Natural killer cell (primary cell): ENCODE results near the gene QSOX1. TPM values are rescaled to one million over a fixed set of nuclear protein-coding genes. Genes with fewer than 3 reads are reported as not detected.

Experiments
- ATAC-seq, 3 donors: fragments of 150-1000 bp in 2 of 3; fragments of 200-7000 bp in 1 of 3; cut with Tn5 transposase; 1 replicate in 1 of 3; 2 replicates in 2 of 3; pipeline ENCODE4 v1.10.0; 2021; ENCODE audit warnings: mild to moderate bottlenecking in 2 of 3, moderate library complexity in 2 of 3
- DNase-seq, 2 donors: peaks; one replicate each; pipeline versions ENCODE4 v3.0.0 to v3.0.0-alpha.2; 2013 to 2021; ENCODE audit warnings: mixed read lengths in 1 of 2
- H3K27ac ChIP-seq: one replicate; pipeline ENCODE4 v1.5.1; 2013; ENCODE audit warnings: mild to moderate bottlenecking, low read length
- H3K27me3 ChIP-seq: one replicate; pipeline ENCODE4 v1.6.1; 2013; ENCODE audit warnings: low read length; ENCODE audit not compliant: control insufficient read depth, insufficient read depth
- H3K36me3 ChIP-seq: one replicate; pipeline ENCODE4 v1.6.1; 2013; ENCODE audit warnings: low read length; ENCODE audit not compliant: control insufficient read depth, insufficient read depth
- H3K4me1 ChIP-seq: one replicate; pipeline ENCODE4 v1.6.1; 2013; ENCODE audit warnings: low read length; ENCODE audit not compliant: control insufficient read depth, insufficient read depth
- H3K4me3 ChIP-seq: one replicate; pipeline ENCODE4 v1.5.1; 2013; ENCODE audit warnings: low read length
- H3K9me3 ChIP-seq: one replicate; pipeline ENCODE4 v1.6.1; 2013; ENCODE audit warnings: low read length; ENCODE audit not compliant: control insufficient read depth, insufficient read depth
- H3K27ac Mint-ChIP-seq, 2 donors: one replicate each; pipeline ENCODE4 v1.8.0; 2022; ENCODE audit warnings: mild to moderate bottlenecking in 2 of 2, mixed read lengths in 2 of 2, moderate library complexity in 1 of 2
- H3K27me3 Mint-ChIP-seq, 2 donors: one replicate each; pipeline ENCODE4 v1.8.0; 2022; ENCODE audit warnings: low read depth in 2 of 2, mixed read lengths in 2 of 2
- H3K36me3 Mint-ChIP-seq: one replicate; pipeline ENCODE4 v1.8.0; 2022; ENCODE audit warnings: mixed read lengths
- H3K4me1 Mint-ChIP-seq, 2 donors: one replicate each; pipeline ENCODE4 v1.8.0; 2022; ENCODE audit warnings: mixed read lengths in 2 of 2
- H3K4me3 Mint-ChIP-seq: one replicate; pipeline ENCODE4 v1.8.0; 2022; ENCODE audit warnings: mild to moderate bottlenecking, moderate library complexity, mixed read lengths
- H3K9me3 Mint-ChIP-seq, 2 donors: one replicate each; pipeline ENCODE4 v1.8.0; 2022; ENCODE audit warnings: mixed read lengths in 2 of 2
- WGBS: methylation state at CpG from one replicate; pipeline ENCODE4 v1.1.7; 2013; ENCODE audit warnings: missing lambda C conversion rate; ENCODE audit not compliant: insufficient coverage; 5-methylcytosine and 5-hydroxymethylcytosine counted together
- intact Hi-C: fragments of 100-400 bp; cut with micrococcal nuclease; formaldehyde crosslinking; loops from one replicate; pipeline ENCODE4 v1.14.2; 2022
- total RNA-seq, 4 donors: library from RNA; stranded (reverse); fragments of 120-200 nt in 1 of 4; gene quantifications; one replicate each; pipeline versions ENCODE4 v1.2.3 to v1.2.4, GENCODE V29; 2013 to 2022
- TF ChIP-seq, protein P1 (sequence below): fragments of 200-600 bp; IDR thresholded peaks from one replicate; pipeline ENCODE4 v1.8.0; 2022; ENCODE audit warnings: antibody characterized with exemption

The QSOX1 gene
- total RNA-seq, 3 donors from 2014 or later (not counting 1 experiment from before 2014, with no cell fraction given) = 31.0 to 42.7 (median 38.2) TPM

DNA sequence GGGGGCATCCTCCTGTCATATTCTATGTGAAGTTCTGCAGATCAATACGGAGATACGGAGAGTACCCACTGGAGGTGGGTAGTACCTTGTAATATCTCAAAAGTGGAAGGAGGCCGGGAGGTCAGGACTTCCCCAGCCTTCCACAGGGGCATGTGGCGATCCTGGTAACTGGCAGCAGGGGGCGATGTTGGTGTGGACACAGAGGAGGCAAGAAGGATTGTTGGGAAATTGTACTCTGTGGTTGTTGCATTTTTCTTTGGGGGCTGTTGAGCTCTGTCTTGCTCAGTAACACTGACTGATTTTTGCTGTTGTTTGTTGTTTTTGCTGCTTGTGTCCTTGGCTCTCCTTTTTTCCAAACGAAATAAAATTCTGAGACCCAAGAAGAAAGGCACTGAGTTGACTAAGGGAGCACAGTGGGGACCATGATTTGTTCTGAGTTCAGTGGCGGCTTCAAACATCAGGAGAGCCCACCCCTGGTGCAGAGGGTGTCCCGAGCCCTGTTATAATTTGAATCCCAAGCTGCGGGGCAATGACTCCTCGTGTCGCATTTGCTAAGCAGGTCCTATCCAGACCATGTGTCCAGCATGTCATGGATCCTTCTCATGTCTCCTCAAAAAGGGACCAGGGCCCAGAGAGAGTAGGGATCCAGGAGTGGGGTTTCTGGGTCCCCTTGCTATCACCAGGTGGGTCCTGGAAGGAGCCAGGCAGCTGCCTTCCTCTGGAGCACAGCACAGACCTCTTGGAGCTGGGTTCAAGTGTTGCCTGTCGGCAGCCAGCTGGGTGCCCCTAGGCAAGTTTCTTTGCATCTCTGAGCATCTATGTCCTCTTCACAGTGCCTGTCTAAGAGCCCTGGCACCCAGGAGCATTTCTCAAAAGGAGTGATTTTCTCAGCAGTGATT is 98.2 kb downstream of the QSOX1 start:
- intact Hi-C loops = loop anchor here (1.0 kb wide), 1 partner anchor 225 kb away; no protein-coding TSS in a partner anchor
- 61% methylated on average over 12 of the region's 12 CpGs for WGBS
- Mint-ChIP-seq H3K27ac (no peak overlapping the region), H3K4me1 (peaks cover 0 to 6% of the 10 kb centered on the region in 2 donors), H3K36me3 (no peaks in the 10 kb centered on the region), H3K27me3 (peaks cover 7 to 30% of the 10 kb centered on the region in 2 donors), H3K9me3 (no peaks in the 10 kb centered on the region), H3K4me3 (no peak overlapping the region)
- DNase-seq = peak; percentile 55 to 76
- peaks cover 2% of the 10 kb centered on the region for H3K27me3 ChIP-seq
- TF ChIP-seq, protein P1, sequence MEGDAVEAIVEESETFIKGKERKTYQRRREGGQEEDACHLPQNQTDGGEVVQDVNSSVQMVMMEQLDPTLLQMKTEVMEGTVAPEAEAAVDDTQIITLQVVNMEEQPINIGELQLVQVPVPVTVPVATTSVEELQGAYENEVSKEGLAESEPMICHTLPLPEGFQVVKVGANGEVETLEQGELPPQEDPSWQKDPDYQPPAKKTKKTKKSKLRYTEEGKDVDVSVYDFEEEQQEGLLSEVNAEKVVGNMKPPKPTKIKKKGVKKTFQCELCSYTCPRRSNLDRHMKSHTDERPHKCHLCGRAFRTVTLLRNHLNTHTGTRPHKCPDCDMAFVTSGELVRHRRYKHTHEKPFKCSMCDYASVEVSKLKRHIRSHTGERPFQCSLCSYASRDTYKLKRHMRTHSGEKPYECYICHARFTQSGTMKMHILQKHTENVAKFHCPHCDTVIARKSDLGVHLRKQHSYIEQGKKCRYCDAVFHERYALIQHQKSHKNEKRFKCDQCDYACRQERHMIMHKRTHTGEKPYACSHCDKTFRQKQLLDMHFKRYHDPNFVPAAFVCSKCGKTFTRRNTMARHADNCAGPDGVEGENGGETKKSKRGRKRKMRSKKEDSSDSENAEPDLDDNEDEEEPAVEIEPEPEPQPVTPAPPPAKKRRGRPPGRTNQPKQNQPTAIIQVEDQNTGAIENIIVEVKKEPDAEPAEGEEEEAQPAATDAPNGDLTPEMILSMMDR = peak; percentile 70
- no peaks in the 10 kb centered on the region for H3K9me3 ChIP-seq
- peak; percentile 70 to 84 (median 70) for ATAC-seq
- H3K36me3 ChIP-seq = no peaks in the 10 kb centered on the region
- H3K4me1 ChIP-seq = peaks cover 7% of the 10 kb centered on the region
- no peak overlapping the region for H3K27ac ChIP-seq
- no peak overlapping the region for H3K4me3 ChIP-seq

Other genes starting within 250 kb of the QSOX1 start
- gene CEP350, start 200.1 kb upstream of the QSOX1 start, total RNA-seq = 10 to 100 TPM; 66.9 to 83.7 (median 75.3) TPM
- under 1 TPM in 1 of 3 donors, not detected in 2; 0.08 TPM for gene LHX4, start 75.4 kb downstream of the QSOX1 start, total RNA-seq